T-helper 22 cell (primary cell): ENCODE results near the gene PRSS33.

Experiments
- DNase-seq: peaks from one replicate; pipeline ENCODE4 v3.0.0-alpha.2; 2020; ENCODE audit warnings: low read depth

Gene PRSS33

DNA sequence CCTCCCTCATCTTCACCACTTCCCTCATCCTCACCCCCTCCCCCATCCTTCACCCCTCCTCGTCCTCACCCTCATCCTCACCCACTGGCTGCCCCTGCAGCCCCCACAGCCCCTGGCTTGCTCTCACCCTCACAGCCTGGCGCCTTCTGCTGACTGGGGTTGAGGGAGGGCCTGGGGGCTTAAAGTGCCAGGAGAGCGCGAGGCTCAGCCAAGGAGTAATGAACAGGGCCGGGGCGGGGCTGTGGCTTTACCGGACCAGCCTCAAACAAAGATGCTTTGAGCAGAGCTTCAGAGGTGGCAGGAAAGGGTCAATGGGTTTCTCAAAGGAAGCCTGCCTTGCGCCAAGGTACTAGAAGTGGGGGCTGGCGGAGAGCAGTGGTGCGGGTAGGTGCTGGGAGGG lies at the start of gene PRSS33:
TSS of gene PRSS33 (minus strand) at position 155 of the 400 bp plus-strand sequence. CDS start 1,013 bp downstream, outside the sequence.
- no peak for DNase-seq

DNA sequence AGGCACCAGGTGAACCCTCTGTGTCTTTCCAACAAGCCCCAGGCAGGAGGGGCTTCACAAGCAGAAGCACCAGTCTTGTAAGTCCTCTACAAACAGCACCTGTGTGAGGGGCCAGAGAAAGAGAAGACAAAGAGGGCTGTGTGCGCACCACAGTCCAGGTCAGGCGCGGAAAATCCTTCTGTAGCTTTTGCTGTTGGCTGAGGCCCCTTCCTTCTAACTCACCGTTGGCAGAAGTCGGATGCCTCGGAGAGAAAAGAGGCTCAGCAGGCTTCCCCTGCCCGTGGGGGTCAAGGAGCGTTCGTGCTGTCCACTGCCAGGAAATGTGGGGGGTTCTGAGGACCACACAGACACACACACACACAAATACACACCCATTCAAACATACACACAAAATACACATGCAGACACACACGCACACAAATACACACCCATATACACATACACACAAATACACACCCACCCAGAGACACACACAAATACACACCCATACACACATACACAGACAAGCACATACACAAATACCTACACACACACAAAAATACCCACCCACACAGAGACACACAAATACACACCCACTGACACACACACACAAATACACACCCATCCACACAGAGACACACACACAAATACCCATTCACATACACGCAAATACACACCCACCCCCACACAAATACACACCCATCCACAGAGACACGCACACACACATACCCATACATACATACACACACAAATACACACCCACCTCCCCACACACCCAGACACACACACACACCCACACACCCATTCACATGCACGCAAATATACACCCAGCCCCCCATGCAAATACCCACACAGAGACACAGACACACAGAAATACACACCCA lies 49.5 kb upstream of the PRSS33 start:
- DNase-seq: no peak

DNA sequence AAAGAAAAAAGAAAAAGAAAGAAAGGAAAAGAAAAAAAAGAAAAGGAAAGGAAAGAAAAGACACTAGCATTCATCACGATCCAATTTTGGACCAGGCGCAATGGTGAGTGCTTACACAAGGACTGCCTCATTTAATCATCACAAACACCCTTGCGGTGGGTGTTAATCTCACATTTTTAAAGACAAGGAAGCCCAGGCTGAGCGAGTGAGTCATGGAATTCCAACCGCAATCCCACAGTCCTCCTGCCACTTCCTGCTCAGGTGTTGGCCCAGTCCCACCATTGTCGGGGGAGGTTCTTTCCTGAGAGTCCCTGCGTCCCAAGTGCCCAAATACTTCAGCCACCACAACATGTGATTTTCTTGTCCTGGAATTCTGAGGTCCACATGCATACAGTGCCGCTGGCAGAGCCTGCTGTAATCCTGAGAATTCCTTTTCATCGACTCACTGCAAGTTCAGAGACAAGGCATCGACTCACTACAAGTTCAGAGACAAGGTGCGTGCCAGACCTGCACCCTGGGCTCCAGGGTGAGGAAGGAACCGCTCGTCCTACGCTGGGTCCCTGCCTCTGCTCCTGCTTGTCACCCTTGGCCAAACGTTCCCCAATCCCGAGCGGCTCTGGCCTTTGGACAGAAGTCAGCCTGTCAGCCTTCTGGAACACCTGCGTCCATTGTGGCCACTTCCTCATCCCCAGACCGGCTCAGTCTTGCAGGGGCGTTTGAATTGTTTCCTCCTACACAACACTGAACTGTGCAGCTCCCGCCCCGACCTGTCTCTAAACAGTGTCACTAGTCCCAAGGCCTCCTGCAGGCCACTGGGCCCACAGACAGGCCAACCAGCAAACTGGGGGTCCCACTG lies 48.5 kb upstream of the PRSS33 start:
- no peak for DNase-seq

GRCh38 chr16:2834968-2835367 lies 47.6 kb upstream of the PRSS33 start:
- DNase-seq: no peak

DNA sequence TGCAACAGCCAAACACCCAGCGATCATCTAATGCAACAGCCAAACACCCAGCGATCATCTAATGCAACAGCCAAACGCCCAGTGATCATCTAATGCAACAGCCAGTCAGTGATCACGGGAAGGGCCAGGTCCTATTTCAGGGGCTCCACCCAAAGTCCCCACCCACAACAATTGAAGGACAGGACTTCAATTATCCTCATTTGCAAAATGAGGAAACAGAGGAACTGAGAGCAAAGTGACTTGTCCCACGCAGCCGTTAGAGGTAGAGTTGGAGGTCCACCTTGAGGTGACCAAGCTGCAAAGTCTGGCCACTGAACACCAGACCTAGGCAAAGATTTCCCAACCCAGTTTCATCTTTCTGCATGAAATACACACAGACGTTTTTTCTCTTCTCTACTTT lies 46.4 kb upstream of the PRSS33 start:
- no peak for DNase-seq

DNA sequence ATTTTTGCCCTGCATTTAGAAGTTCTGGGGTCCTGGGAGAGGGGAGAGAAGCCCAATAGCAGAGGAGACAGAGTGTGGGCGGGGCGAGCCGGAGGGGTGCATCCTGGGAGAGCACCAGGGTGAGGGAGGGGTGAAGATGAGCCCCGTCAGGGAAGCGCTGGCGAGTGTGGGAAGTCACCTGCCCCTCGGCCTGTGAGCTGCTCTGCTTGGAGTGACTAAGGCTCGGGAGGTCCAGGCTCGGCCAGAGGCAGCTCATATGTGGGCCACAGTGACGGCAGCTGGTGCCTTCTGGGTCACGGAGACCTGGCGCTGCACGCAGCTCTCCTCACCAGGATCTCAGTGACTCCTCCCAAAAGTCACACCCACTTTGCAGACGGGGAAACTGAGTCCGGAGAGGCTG lies 43.8 kb upstream of the PRSS33 start:
- no peak for DNase-seq

DNA sequence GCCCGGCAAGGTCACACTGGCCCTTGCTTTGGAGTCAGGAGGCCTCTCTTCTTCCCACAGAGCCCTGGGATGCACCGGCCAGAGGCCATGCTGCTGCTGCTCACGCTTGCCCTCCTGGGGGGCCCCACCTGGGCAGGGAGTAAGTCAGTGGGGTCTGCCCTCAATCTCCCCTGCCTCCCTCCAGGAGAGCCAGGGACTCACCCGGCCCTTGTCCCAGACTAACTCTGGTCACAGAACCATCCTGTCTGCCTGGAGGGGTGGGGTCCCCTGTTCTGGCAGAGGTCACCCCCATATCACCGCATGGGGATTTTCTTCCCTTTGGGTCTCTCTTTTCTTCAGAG lies 43.0 kb upstream of the PRSS33 start:
- DNase-seq: no peak

- no peak for DNase-seq
These were observed 42.4 kb upstream of the PRSS33 start, which contains the start of gene ZG16B for GRCh38 chr16:2829501-2830354. ZG16B (plus strand) TSS chr16:2830303; CDS start chr16:2830442, 139 bp downstream.

GRCh38 chr16:2828876-2829430 lies 41.6 kb upstream of the PRSS33 start:
- DNase-seq: no peak

DNA sequence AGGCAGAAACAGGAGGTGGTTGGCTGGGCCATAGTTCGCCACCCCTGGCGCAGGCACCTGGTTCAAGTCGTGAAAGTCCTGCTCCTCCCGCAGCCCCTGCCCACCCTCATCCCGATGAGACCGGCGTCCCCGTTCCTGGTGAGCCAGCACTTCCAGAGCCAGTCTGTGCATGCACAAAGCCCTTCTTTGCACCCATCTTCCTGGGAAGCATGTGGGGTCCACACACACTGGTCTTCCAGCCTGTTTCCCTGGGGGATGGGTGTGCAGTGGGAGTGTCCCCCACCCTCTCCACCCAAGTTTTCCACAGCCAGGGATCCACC lies 41.1 kb upstream of the PRSS33 start:
- DNase-seq: no peak

DNA sequence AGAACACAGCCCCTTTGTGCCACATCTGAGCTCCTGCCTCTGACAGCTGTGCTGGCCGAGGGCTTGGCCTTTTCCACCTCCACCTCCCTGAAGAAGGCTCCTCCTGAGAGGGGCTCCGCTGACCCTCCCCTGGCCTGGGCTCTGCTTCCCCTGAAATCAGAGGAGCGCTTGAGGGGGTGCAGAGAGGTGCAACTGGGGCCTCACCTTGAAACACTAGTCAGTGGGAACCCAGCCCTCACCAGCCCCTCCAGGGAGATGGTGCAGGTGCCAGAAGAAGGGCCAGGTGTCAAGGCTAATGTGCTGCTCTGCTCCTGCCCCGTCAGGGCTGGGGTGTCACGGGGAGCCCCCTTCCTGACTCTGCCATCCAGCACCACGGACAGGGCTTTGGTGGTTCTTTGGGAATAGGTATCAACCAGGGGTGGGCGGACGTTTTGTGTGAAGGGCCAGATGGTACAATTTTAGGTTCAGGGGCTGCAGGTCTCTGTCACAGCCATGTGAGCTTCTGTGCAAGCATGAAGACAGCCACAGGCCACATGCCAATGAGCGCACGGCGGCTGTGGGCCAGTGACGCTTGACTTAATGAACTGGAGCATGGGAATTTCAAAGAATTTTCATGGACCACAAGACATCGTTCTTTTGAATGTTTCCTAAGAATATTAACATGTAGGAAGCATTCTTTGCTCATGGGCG lies 40.6 kb upstream of the PRSS33 start:
- DNase-seq: no peak

- DNase-seq: no peak
These were observed 40.0 kb upstream of the PRSS33 start for GRCh38 chr16:2827374-2827791.

GRCh38 chr16:2826591-2827373 lies 39.4 kb upstream of the PRSS33 start:
- no peak for DNase-seq

DNA sequence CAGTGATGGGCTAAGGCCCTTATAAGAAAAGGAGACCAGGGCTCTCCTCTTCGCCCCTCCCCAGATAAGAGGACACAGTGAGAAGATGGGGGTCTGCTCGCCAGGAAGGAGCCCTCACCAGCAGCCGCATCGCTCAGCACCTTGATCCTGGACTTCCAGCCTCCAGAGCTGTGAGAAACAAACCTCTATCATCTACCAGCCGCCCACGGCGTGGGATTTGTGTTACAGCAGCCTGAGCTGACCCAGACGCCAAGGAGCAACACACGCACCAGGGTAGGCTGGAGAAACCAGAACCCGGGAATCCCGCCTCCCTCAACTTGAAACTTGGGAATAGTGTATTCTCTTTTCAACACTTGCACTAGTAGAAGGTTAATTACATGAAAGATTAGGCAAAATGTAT lies 38.5 kb upstream of the PRSS33 start:
- no peak for DNase-seq

DNA sequence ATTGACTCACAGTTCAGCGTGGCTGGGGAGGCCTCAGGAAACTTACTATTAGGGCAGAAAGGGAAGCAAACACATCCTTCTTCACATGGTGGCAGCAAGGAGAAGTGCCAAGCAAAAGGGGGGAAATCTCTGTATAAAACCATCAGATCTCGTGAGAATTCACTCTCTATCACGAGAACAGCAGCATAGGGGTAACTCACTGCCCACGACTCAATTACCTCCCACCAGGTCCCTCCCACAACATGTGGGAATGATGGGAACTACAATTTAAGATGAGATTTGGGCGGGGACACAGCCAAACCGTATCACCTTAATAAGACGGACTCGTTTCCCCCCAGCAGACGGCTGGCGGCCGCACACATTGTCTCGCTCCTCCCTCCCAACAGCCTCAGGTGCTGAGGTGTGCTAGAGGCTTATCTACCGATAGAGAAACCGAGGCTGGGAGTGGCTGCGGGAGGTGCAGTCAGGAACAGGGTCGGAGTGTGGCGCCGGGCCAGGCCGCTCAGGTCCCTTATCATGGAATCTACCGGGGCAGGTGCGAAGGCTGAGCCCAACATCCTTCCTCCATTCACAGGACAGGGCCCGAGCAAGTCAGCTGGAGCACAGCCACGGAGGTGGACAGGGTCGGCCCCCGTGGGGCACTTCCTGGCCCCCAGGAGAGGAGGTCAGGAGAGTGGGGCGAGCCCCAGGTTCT lies 37.8 kb upstream of the PRSS33 start:
- no peak for DNase-seq

- DNase-seq: no peak
These were observed 37.3 kb upstream of the PRSS33 start for GRCh38 chr16:2824626-2825025.

GRCh38 chr16:2822496-2822895 lies 35.1 kb upstream of the PRSS33 start:
- DNase-seq: no peak

DNA sequence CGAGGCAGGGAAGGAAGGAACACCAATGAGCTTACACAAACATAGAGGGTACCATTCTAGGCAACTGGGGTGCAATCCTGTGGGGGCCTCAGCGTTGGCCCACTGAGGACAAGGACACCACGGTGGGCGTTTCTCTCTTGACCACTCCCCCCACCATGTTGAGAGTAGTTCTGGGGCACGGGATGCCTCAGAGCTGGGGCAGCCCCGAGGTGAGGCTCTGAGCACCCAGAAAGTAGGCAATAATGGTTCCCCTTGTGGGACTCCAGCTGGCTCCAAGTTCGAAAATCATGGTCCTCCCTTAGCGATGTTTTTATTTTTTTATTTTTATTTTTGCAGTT lies 34.8 kb upstream of the PRSS33 start:
- no peak for DNase-seq

- DNase-seq: no peak
These were observed 34.3 kb upstream of the PRSS33 start for GRCh38 chr16:2821487-2822157.
